Measurements from ENCODE around the gene ATP6V0E1.

ATP6V0E1 gene

GRCh38 chr5:172983542-172984243, at the start of gene ATP6V0E1:
ATP6V0E1 (plus strand) TSS chr5:172983771; CDS start chr5:172983861, 90 bp downstream.
- peak within 1 kb of the TSS; percentile 98 for H3K27ac Mint-ChIP-seq
- no peaks in the 10 kb centered on the region for H3K27me3 Mint-ChIP-seq (ENCODE audit: low read depth)
- peaks cover 24% of the 10 kb centered on the region for H3K4me1 Mint-ChIP-seq (ENCODE audit: low read depth)
- H3K36me3 Mint-ChIP-seq (ENCODE audit: low read depth), result peaks cover 21% of the 10 kb centered on the region
- H3K9me3 Mint-ChIP-seq, result no peaks in the 10 kb centered on the region
- H3K4me3 Mint-ChIP-seq, result peak within 1 kb of the TSS; percentile 88
- peak; percentile 95 for DNase-seq (ENCODE audit: low spot score)

GRCh38 chr5:172935096-172935495, 48.5 kb upstream of the ATP6V0E1 start:
- H3K27me3 Mint-ChIP-seq (ENCODE audit: low read depth), result no peaks in the 10 kb centered on the region
- H3K4me3 Mint-ChIP-seq, result no peak overlapping the region
- H3K27ac Mint-ChIP-seq, result no peak overlapping the region
- no peaks in the 10 kb centered on the region for H3K4me1 Mint-ChIP-seq (ENCODE audit: low read depth)
- no peaks in the 10 kb centered on the region for H3K9me3 Mint-ChIP-seq
- DNase-seq (ENCODE audit: low spot score), result no peak
- peaks cover 3% of the 10 kb centered on the region for H3K36me3 Mint-ChIP-seq (ENCODE audit: low read depth)

GRCh38 chr5:172936401-172936800, 47.2 kb upstream of the ATP6V0E1 start:
- Mint-ChIP-seq H3K36me3 (ENCODE audit: low read depth) (peaks cover 3% of the 10 kb centered on the region), H3K4me1 (ENCODE audit: low read depth) (no peaks in the 10 kb centered on the region), H3K27me3 (ENCODE audit: low read depth) (no peaks in the 10 kb centered on the region), H3K4me3 (no peak overlapping the region), H3K27ac (no peak overlapping the region), H3K9me3 (no peaks in the 10 kb centered on the region)
- no peak for DNase-seq (ENCODE audit: low spot score)

GRCh38 chr5:172939071-172939470, 44.5 kb upstream of the ATP6V0E1 start:
- Mint-ChIP-seq H3K36me3 (ENCODE audit: low read depth) (peaks cover 3% of the 10 kb centered on the region), H3K27ac (no peak overlapping the region), H3K4me1 (ENCODE audit: low read depth) (no peaks in the 10 kb centered on the region), H3K9me3 (no peaks in the 10 kb centered on the region), H3K27me3 (ENCODE audit: low read depth) (no peaks in the 10 kb centered on the region), H3K4me3 (no peak overlapping the region)
- DNase-seq (ENCODE audit: low spot score), result no peak

- no peak for DNase-seq (ENCODE audit: low spot score)
- H3K9me3 Mint-ChIP-seq, result no peaks in the 10 kb centered on the region
- no peak overlapping the region for H3K4me3 Mint-ChIP-seq
- no peak overlapping the region for H3K27ac Mint-ChIP-seq
- no peaks in the 10 kb centered on the region for H3K27me3 Mint-ChIP-seq (ENCODE audit: low read depth)
- H3K4me1 Mint-ChIP-seq (ENCODE audit: low read depth), result no peaks in the 10 kb centered on the region
- H3K36me3 Mint-ChIP-seq (ENCODE audit: low read depth), result peaks cover 3% of the 10 kb centered on the region
These were observed 43.8 kb upstream of the ATP6V0E1 start for GRCh38 chr5:172939611-172940267.

- Mint-ChIP-seq H3K9me3 (no peaks in the 10 kb centered on the region), H3K27me3 (ENCODE audit: low read depth) (no peaks in the 10 kb centered on the region), H3K4me3 (no peak overlapping the region), H3K4me1 (ENCODE audit: low read depth) (no peaks in the 10 kb centered on the region), H3K36me3 (ENCODE audit: low read depth) (peaks cover 3% of the 10 kb centered on the region), H3K27ac (no peak overlapping the region)
- no peak for DNase-seq (ENCODE audit: low spot score)
These were observed 43.1 kb upstream of the ATP6V0E1 start for GRCh38 chr5:172940268-172941066.

- Mint-ChIP-seq H3K4me3 (no peak overlapping the region), H3K36me3 (ENCODE audit: low read depth) (peaks cover 3% of the 10 kb centered on the region), H3K27ac (no peak overlapping the region), H3K27me3 (ENCODE audit: low read depth) (no peaks in the 10 kb centered on the region), H3K9me3 (no peaks in the 10 kb centered on the region), H3K4me1 (ENCODE audit: low read depth) (no peaks in the 10 kb centered on the region)
- DNase-seq (ENCODE audit: low spot score), result no peak
These were observed 42.5 kb upstream of the ATP6V0E1 start for GRCh38 chr5:172941067-172941516.

- no peak overlapping the region for H3K27ac Mint-ChIP-seq
- no peaks in the 10 kb centered on the region for H3K36me3 Mint-ChIP-seq (ENCODE audit: low read depth)
- no peaks in the 10 kb centered on the region for H3K27me3 Mint-ChIP-seq (ENCODE audit: low read depth)
- H3K4me3 Mint-ChIP-seq, result no peak overlapping the region
- H3K4me1 Mint-ChIP-seq (ENCODE audit: low read depth), result no peaks in the 10 kb centered on the region
- DNase-seq (ENCODE audit: low spot score), result no peak
- no peaks in the 10 kb centered on the region for H3K9me3 Mint-ChIP-seq
These were observed 41.0 kb upstream of the ATP6V0E1 start for GRCh38 chr5:172942556-172942955.

- DNase-seq (ENCODE audit: low spot score), result no peak
- Mint-ChIP-seq H3K27me3 (ENCODE audit: low read depth) (no peaks in the 10 kb centered on the region), H3K9me3 (no peaks in the 10 kb centered on the region), H3K27ac (no peak overlapping the region), H3K4me3 (no peak overlapping the region), H3K4me1 (ENCODE audit: low read depth) (no peaks in the 10 kb centered on the region), H3K36me3 (ENCODE audit: low read depth) (no peaks in the 10 kb centered on the region)
These were observed 40.2 kb upstream of the ATP6V0E1 start for GRCh38 chr5:172943283-172943841.

- Mint-ChIP-seq H3K27me3 (ENCODE audit: low read depth) (no peaks in the 10 kb centered on the region), H3K4me3 (no peak overlapping the region)
These were observed 39.7 kb upstream of the ATP6V0E1 start for GRCh38 chr5:172943906-172944305.

GRCh38 chr5:172944741-172945140, 38.8 kb upstream of the ATP6V0E1 start:
- H3K27ac Mint-ChIP-seq, result no peak overlapping the region
- DNase-seq (ENCODE audit: low spot score), result no peak
- H3K9me3 Mint-ChIP-seq, result no peaks in the 10 kb centered on the region
- no peak overlapping the region for H3K4me3 Mint-ChIP-seq
- H3K27me3 Mint-ChIP-seq (ENCODE audit: low read depth), result no peaks in the 10 kb centered on the region
- H3K36me3 Mint-ChIP-seq (ENCODE audit: low read depth), result no peaks in the 10 kb centered on the region
- H3K4me1 Mint-ChIP-seq (ENCODE audit: low read depth), result no peaks in the 10 kb centered on the region

More at GRCh38 chr5:172943906-172944305, 39.7 kb upstream of the ATP6V0E1 start:
- H3K4me1 Mint-ChIP-seq (ENCODE audit: low read depth), result no peaks in the 10 kb centered on the region
- H3K27ac Mint-ChIP-seq, result no peak overlapping the region
- H3K36me3 Mint-ChIP-seq (ENCODE audit: low read depth), result no peaks in the 10 kb centered on the region
- DNase-seq (ENCODE audit: low spot score), result no peak
- no peaks in the 10 kb centered on the region for H3K9me3 Mint-ChIP-seq

- H3K36me3 Mint-ChIP-seq (ENCODE audit: low read depth), result no peaks in the 10 kb centered on the region
- H3K27ac Mint-ChIP-seq, result no peak overlapping the region
- no peaks in the 10 kb centered on the region for H3K9me3 Mint-ChIP-seq
- H3K4me3 Mint-ChIP-seq, result no peak overlapping the region
- H3K4me1 Mint-ChIP-seq (ENCODE audit: low read depth), result no peaks in the 10 kb centered on the region
- no peak for DNase-seq (ENCODE audit: low spot score)
- no peaks in the 10 kb centered on the region for H3K27me3 Mint-ChIP-seq (ENCODE audit: low read depth)
These were observed 38.4 kb upstream of the ATP6V0E1 start for GRCh38 chr5:172945151-172945550.

- H3K27ac Mint-ChIP-seq, result no peak overlapping the region
- H3K36me3 Mint-ChIP-seq (ENCODE audit: low read depth), result no peaks in the 10 kb centered on the region
- H3K4me3 Mint-ChIP-seq, result no peak overlapping the region
- H3K4me1 Mint-ChIP-seq (ENCODE audit: low read depth), result no peaks in the 10 kb centered on the region
- no peak for DNase-seq (ENCODE audit: low spot score)
- no peaks in the 10 kb centered on the region for H3K27me3 Mint-ChIP-seq (ENCODE audit: low read depth)
- H3K9me3 Mint-ChIP-seq, result no peaks in the 10 kb centered on the region
These were observed 37.4 kb upstream of the ATP6V0E1 start for GRCh38 chr5:172946146-172946545.

- H3K9me3 Mint-ChIP-seq, result no peaks in the 10 kb centered on the region
- no peaks in the 10 kb centered on the region for H3K27me3 Mint-ChIP-seq (ENCODE audit: low read depth)
- H3K36me3 Mint-ChIP-seq (ENCODE audit: low read depth), result no peaks in the 10 kb centered on the region
- no peak for DNase-seq (ENCODE audit: low spot score)
- H3K4me1 Mint-ChIP-seq (ENCODE audit: low read depth), result no peaks in the 10 kb centered on the region
- no peak overlapping the region for H3K4me3 Mint-ChIP-seq
- H3K27ac Mint-ChIP-seq, result no peak overlapping the region
These were observed 34.1 kb upstream of the ATP6V0E1 start for GRCh38 chr5:172949426-172949825.

All from T-helper 2 cell treated with Interferon-gamma antibody and Interleukin-4, amounts not matched to agents 5 μg/mL and 100 μg/mL, for 36 hours (primary cell).